Measurements from ENCODE around the gene CLEC2A. TPM values are rescaled to one million over a fixed set of nuclear protein-coding genes. Genes with fewer than 3 reads are reported as not detected.
"Not testable (repeated sequence)": the region's sequence is repeated elsewhere in the genome, so short reads cannot be mapped to it uniquely, and the experiment has no call there.

Gene CLEC2A
- total RNA-seq, 4 donors from 2014 or later: not detected

DNA sequence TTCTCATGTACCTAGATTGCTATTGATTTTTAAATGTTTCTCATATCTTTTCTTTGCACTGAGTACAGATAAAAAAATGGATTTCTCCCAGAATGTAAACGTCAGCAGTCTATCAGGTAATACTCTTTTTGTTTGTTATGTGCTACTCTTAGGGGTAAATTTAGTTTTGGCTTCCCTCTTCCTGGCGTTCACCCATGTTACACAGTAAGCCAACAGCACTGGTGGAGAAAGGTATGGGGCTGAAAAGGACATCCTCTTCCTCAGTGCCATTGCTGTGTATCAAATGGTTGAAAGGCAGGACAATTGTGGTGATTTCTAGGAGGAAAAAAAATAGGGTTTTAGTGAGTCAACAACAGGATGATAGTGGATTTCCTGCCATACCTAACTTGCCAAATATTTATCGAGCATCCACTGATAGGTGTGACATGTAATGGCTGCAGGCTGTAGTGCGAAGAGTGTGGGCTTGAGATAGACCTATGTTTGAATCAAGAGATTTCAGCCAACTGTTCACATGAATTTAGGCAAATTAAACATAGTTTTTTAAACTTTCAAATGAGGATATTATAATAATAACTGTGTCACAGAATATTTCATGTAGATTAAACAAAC, 43.4 kb downstream of the CLEC2A start:
- Histone ChIP-seq H3K27me3 (no peaks in the 10 kb centered on the region), H3K4me1 (no peaks in the 10 kb centered on the region), H3K36me3 (no peaks in the 10 kb centered on the region), H3K9me3 (no peaks in the 10 kb centered on the region), H3K4me3 (no peak overlapping the region), H3K27ac (no peak overlapping the region)
- 66 to 68% methylated on average over 4 of the region's 4 CpGs for WGBS, 2 donors
- TF ChIP-seq, protein P1, sequence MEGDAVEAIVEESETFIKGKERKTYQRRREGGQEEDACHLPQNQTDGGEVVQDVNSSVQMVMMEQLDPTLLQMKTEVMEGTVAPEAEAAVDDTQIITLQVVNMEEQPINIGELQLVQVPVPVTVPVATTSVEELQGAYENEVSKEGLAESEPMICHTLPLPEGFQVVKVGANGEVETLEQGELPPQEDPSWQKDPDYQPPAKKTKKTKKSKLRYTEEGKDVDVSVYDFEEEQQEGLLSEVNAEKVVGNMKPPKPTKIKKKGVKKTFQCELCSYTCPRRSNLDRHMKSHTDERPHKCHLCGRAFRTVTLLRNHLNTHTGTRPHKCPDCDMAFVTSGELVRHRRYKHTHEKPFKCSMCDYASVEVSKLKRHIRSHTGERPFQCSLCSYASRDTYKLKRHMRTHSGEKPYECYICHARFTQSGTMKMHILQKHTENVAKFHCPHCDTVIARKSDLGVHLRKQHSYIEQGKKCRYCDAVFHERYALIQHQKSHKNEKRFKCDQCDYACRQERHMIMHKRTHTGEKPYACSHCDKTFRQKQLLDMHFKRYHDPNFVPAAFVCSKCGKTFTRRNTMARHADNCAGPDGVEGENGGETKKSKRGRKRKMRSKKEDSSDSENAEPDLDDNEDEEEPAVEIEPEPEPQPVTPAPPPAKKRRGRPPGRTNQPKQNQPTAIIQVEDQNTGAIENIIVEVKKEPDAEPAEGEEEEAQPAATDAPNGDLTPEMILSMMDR (IDR thresholded peaks at IDR 0.05): no peak
- TF ChIP-seq POLR2A (IDR thresholded peaks at IDR 0.05) (no peak), EP300 (IDR thresholded peaks at IDR 0.05) (no peak)
- no peak for DNase-seq (ENCODE audit: low spot score in 2 of 2)

DNA sequence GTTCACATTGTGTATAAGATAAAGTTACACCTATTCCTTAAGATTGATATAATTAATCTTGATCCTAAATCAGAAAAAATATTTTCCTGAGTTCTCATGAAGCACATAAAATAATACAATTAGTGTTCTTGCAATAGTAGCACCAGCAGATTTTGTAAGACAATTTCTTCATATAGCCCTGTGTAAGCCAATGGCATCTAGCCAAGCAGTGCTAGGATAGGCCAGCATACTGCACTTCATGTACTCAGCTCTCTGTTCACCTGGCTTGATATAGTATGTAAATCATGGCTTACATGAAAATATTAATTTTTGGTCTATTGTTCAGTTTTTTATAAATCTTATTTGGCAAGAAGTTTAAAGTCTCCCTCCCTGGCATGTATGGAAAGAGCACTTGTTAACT, 49.0 kb downstream of the CLEC2A start:
- no peaks in the 10 kb centered on the region for H3K36me3 ChIP-seq
- no peaks in the 10 kb centered on the region for H3K27me3 ChIP-seq
- TF ChIP-seq, protein P1 (IDR thresholded peaks at IDR 0.05): no peak
- TF ChIP-seq POLR2A (IDR thresholded peaks at IDR 0.05): no peak
- no peak for TF ChIP-seq EP300 (IDR thresholded peaks at IDR 0.05)
- H3K27ac ChIP-seq: no peak overlapping the region
- DNase-seq (ENCODE audit: low spot score in 2 of 2): no peak
- no peaks in the 10 kb centered on the region for H3K9me3 ChIP-seq
- H3K4me1 ChIP-seq: no peaks in the 10 kb centered on the region
- no peak overlapping the region for H3K4me3 ChIP-seq

GRCh38 chr12:9881988-9882387, 50.2 kb downstream of the CLEC2A start:
- Histone ChIP-seq H3K4me1 (no peaks in the 10 kb centered on the region), H3K9me3 (no peaks in the 10 kb centered on the region), H3K4me3 (no peak overlapping the region), H3K27me3 (no peaks in the 10 kb centered on the region), H3K36me3 (no peaks in the 10 kb centered on the region), H3K27ac (no peak overlapping the region)
- TF ChIP-seq, protein P1 (IDR thresholded peaks at IDR 0.05): no peak
- TF ChIP-seq EP300 (IDR thresholded peaks at IDR 0.05) (no peak), POLR2A (IDR thresholded peaks at IDR 0.05) (no peak)
- WGBS, 2 donors: 62 to 72% methylated on average over 5 of the region's 5 CpGs
- no peak for DNase-seq (ENCODE audit: low spot score in 2 of 2)

DNA sequence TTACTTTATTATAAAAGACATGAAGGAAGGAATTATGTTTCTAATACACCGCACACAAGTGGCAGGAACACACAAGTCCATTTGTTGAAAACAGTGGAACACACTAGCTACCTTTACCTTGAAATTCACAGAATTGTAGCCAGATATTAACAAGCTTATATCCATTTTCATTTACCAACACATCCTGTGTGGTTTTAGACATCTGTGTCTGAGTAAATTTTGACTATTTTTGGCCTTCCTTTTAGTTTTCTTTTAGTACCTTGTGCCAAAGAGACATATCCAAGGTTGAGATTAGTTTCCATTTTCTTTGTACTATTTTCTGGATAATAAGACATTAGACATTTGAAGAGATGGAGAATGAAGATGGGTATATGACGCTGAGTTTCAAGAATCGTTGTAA, 50.9 kb downstream of the CLEC2A start, which contains the start of gene KLRF2:
Gene KLRF2 (plus strand): TSS at position 244 of the 400 bp plus-strand sequence. CDS start 107 bp downstream, at position 351.
- TF ChIP-seq, protein P1 (IDR thresholded peaks at IDR 0.05): no peak
- TF ChIP-seq POLR2A (IDR thresholded peaks at IDR 0.05) (no peak), EP300 (IDR thresholded peaks at IDR 0.05) (no peak)
- H3K4me1 ChIP-seq: no peaks in the 10 kb centered on the region
- no peak within 1 kb of the TSS for H3K27ac ChIP-seq
- H3K9me3 ChIP-seq: no peaks in the 10 kb centered on the region
- H3K36me3 ChIP-seq: no peaks in the 10 kb centered on the region
- DNase-seq (ENCODE audit: low spot score in 2 of 2): no peak
- 94 to 98% methylated on average over 3 of the region's 3 CpGs for WGBS, 2 donors
- H3K27me3 ChIP-seq: no peaks in the 10 kb centered on the region
- no peak within 1 kb of the TSS for H3K4me3 ChIP-seq

DNA sequence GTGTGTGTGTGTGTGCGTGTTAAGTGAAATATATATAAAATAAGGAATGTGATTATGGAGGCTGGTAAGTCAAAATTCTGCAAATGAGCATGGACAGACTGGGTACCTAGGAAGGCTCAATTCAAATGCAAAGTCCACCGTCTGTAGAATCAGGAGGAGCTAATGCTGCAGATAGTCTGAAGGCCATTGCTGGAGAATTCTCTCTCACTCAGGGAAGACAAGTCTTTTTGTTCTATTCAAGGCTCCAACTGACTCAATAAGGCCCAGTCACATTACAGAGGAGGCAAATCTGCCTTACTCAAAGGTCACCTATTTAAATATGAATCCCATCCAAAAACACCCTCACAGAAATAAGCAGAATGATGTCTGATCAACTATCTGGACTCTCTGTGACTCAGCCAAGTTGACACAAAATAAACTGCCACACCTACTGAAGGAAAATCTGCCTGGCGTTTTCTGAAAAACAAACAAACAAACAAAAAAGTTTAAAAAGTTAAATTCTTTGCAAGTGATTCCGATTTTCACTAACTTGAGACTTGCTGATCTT, 51.6 kb downstream of the CLEC2A start:
- Histone ChIP-seq H3K27ac (no peak overlapping the region), H3K36me3 (no peaks in the 10 kb centered on the region), H3K9me3 (no peaks in the 10 kb centered on the region), H3K4me1 (no peaks in the 10 kb centered on the region), H3K27me3 (no peaks in the 10 kb centered on the region), H3K4me3 (no peak overlapping the region)
- no peak for DNase-seq (ENCODE audit: low spot score in 2 of 2)
- WGBS, 2 donors: 59 to 76% methylated on average over 4 of the region's 4 CpGs
- TF ChIP-seq, protein P1 (IDR thresholded peaks at IDR 0.05): no peak
- TF ChIP-seq EP300 (IDR thresholded peaks at IDR 0.05) (no peak), POLR2A (IDR thresholded peaks at IDR 0.05) (no peak)

DNA sequence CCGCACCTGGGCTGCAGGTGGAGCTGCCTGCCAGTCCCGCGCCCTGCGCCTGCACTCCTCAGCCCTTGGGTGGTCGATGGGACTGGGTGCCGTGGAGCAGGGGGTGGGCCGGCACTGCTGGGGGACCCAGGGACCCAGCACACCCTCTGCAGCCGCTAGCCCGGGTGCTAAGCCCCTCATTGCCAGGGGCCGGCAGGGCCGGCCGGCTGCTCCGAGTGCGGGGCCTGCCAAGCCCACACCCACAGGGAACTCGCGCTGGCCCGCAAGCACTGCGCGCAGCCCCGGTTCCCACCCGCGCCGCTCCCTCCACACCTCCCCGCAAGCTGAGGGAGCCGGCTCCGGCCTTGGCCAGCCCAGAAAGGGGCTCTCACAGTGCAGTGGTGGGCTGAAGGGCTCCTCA, 56.0 kb downstream of the CLEC2A start:
- H3K27ac ChIP-seq; H3K9me3 ChIP-seq; H3K27me3 ChIP-seq; H3K36me3 ChIP-seq; H3K4me3 ChIP-seq; DNase-seq (ENCODE audit: low spot score in 2 of 2): not testable (repeated sequence)
- WGBS, 2 donors: 97 to 98% methylated on average over 8 to 10 of the region's 26 CpGs
- H3K4me1 ChIP-seq: peaks cover 0 to 17% (median 0%) of the 10 kb centered on the region in 4 donors

All from tibial nerve (tissue), 4 donors.